Keratinocyte (primary cell): ENCODE data around the gene ERMARD. TPM values are rescaled to one million over a fixed set of nuclear protein-coding genes. Genes with fewer than 3 reads are reported as not detected.

Experiments
- DNase-seq: peaks from one replicate; pipeline ENCODE4 v3.0.0-alpha.2; 2011; ENCODE audit warnings: low read depth, missing footprints, low spot score
- FAIRE-seq: peaks from 2 replicates; lab custom pipeline; 2011; peaks lifted over from hg19 to GRCh38; lab: Jason Lieb, UNC
- H2AFZ ChIP-seq: 2 replicates; pipeline ENCODE4 v1.6.0; 2012; ENCODE audit warnings: low read length, control low read depth, inconsistent platforms; ENCODE audit not compliant: control insufficient read depth
- H3K27ac ChIP-seq: 2 replicates; pipeline ENCODE4 v1.5.1; 2011; ENCODE audit warnings: low read length; ENCODE audit not compliant: control insufficient read depth, insufficient read depth
- H3K27me3 ChIP-seq: 3 replicates; pipeline ENCODE4 v1.6.0; 2011; ENCODE audit warnings: low read length; ENCODE audit not compliant: control insufficient read depth, insufficient read depth; ENCODE audit errors: extremely low read depth
- H3K36me3 ChIP-seq, 2 experiments: 2 replicates in 1 of 2; 3 replicates in 1 of 2; pipeline ENCODE4 v1.5.1; 2011; ENCODE audit warnings: low read length in 2 of 2, mild to moderate bottlenecking in 1 of 2; ENCODE audit not compliant: control insufficient read depth in 2 of 2, insufficient read depth in 2 of 2; ENCODE audit errors: extremely low read depth in 1 of 2
- H3K4me1 ChIP-seq: 3 replicates; pipeline ENCODE4 v1.5.1; 2011; ENCODE audit warnings: low read length; ENCODE audit not compliant: control insufficient read depth, insufficient read depth; ENCODE audit errors: extremely low read depth
- H3K4me2 ChIP-seq: 3 replicates; pipeline ENCODE4 v1.6.0; 2011; ENCODE audit warnings: low read depth, low read length; ENCODE audit not compliant: control insufficient read depth, insufficient read depth; ENCODE audit errors: extremely low read depth
- H3K4me3 ChIP-seq, 3 experiments: fragments of 200-600 bp in 1 of 3; sonication (generic) in 1 of 3; 2 replicates in 2 of 3; 3 replicates in 1 of 3; pipeline ENCODE4 v1.5.1; 2011 to 2016; ENCODE audit warnings: low read length in 3 of 3, mild to moderate bottlenecking in 3 of 3, control low read depth in 2 of 3, inconsistent platforms in 1 of 3, low read depth in 1 of 3, mixed read lengths in 1 of 3, mixed run types in 1 of 3, moderate library complexity in 1 of 3; ENCODE audit not compliant: control insufficient read depth in 2 of 3, insufficient read depth in 2 of 3; ENCODE audit errors: extremely low read depth in 1 of 3
- H3K79me2 ChIP-seq: 2 replicates; pipeline ENCODE4 v1.6.0; 2012; ENCODE audit warnings: low read length; ENCODE audit not compliant: control insufficient read depth, insufficient read depth
- H3K9ac ChIP-seq: 3 replicates; pipeline ENCODE4 v1.6.0; 2011; ENCODE audit warnings: low read length; ENCODE audit not compliant: control insufficient read depth, insufficient read depth; ENCODE audit errors: extremely low read depth
- H3K9me1 ChIP-seq: 3 replicates; pipeline ENCODE4 v1.6.0; 2011; ENCODE audit warnings: low read length; ENCODE audit not compliant: control insufficient read depth, insufficient read depth; ENCODE audit errors: extremely low read depth
- H3K9me3 ChIP-seq: 2 replicates; pipeline ENCODE4 v1.5.1; 2012; ENCODE audit warnings: low read depth, low read length; ENCODE audit not compliant: control insufficient read depth
- H4K20me1 ChIP-seq: 3 replicates; pipeline ENCODE4 v1.6.0; 2011; ENCODE audit warnings: low read length; ENCODE audit not compliant: control insufficient read depth, insufficient read depth; ENCODE audit errors: extremely low read depth
- CTCF ChIP-seq, 3 experiments: IDR thresholded peaks in 1 of 3; conservative IDR thresholded peaks in 1 of 3; optimal IDR thresholded peaks in 1 of 3; 2 replicates in 2 of 3; 3 replicates in 1 of 3; pipeline versions ENCODE3 to v1.5.1; 2011; ENCODE audit warnings: low read length in 3 of 3, mild to moderate bottlenecking in 3 of 3, moderate library complexity in 2 of 3, control low read depth in 1 of 3, inconsistent platforms in 1 of 3; ENCODE audit not compliant: insufficient read depth in 2 of 3; ENCODE audit errors: extremely low read depth in 1 of 3
- EZH2 ChIP-seq: IDR thresholded peaks from one replicate; pipeline ENCODE4 v1.6.1; 2012; ENCODE audit warnings: inconsistent platforms, mild to moderate bottlenecking, low read length, moderate library complexity
- dilution Hi-C: fragments of 300-500 bp; cut with MboI; formaldehyde crosslinking; loops from one replicate; pipeline ENCODE4 v1.7.0; 2020; ENCODE audit warnings: low sequenced_read_pairs; ENCODE audit not compliant: extremely low pct_ligation_motif_present
- polyA plus RNA-seq, 5 experiments: library from polyadenylated mRNA; depleted of rRNA in 3 of 5; stranded (reverse) in 3 of 5; stranded (forward) in 1 of 5; unstranded in 1 of 5; fragments of >200 nt; gene quantifications; 1 replicate in 1 of 5; 2 replicates in 3 of 5; 3 replicates in 1 of 5; pipeline versions ENCODE4 v1.2.1 to v1.2.3, GENCODE V29; 2011 to 2012; ENCODE audit warnings: missing spikeins in 2 of 5, low read depth in 1 of 5, low replicate concordance in 1 of 5

Gene ERMARD
- polyA plus RNA-seq, 1 donor (not counting 4 experiments of a cell fraction or from before 2014, with no cell fraction given), result 37.9 TPM

GRCh38 chr6:169714178-169714577 lies 37.2 kb upstream of the ERMARD start:
- Histone ChIP-seq H3K4me3 (no peak overlapping the region), H3K36me3 (peaks cover 4 to 12% of the 10 kb centered on the region in 2 experiments), H3K4me1 (peaks cover under 1% of the 10 kb centered on the region), H3K27me3 (no peaks in the 10 kb centered on the region), H3K4me2 (no peak overlapping the region), H3K9me3 (no peaks in the 10 kb centered on the region), H2AFZ (no peak overlapping the region), H3K79me2 (peaks cover 4% of the 10 kb centered on the region), H3K9me1 (no peaks in the 10 kb centered on the region), H3K27ac (no peak overlapping the region), H3K9ac (no peak overlapping the region), H4K20me1 (no peaks in the 10 kb centered on the region)
- no peak for TF ChIP-seq CTCF (optimal IDR thresholded peaks at IDR 0.05 in 1 of 3, IDR thresholded peaks at IDR 0.05 in 1 of 3, conservative IDR thresholded peaks at IDR 0.05 in 1 of 3; ENCODE audit: extremely low read depth in 1 of 3, insufficient read depth in 2 of 3, low read length in 3 of 3)
- no peak for TF ChIP-seq EZH2
- FAIRE-seq (no peak), DNase-seq (no peak)
- dilution Hi-C loops, result no loop called here

DNA sequence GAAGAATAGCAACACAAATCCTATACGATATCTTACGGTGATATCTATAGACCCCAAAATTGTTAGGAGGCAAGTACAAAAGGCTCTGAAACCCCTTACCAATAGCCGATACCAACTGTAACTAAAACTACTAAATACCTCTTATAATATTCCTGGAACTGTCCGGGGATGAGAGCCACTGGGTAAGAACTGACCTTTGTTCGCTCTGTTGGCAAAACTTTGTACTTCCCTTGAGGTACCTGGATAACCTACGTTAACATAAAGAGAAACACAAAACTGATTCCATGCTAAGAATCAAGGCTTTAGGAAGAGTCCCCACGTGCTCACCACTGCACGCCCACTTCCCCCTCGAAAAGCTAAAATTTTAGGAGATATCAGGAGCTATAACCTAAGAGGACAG lies 36.8 kb upstream of the ERMARD start:
- dilution Hi-C loops, result no loop called here
- Histone ChIP-seq H3K4me2 (no peak overlapping the region), H3K27me3 (no peaks in the 10 kb centered on the region), H3K9me1 (no peaks in the 10 kb centered on the region), H3K27ac (no peak overlapping the region), H2AFZ (no peak overlapping the region), H3K4me3 (no peak overlapping the region), H3K9ac (no peak overlapping the region), H3K9me3 (no peaks in the 10 kb centered on the region), H4K20me1 (no peaks in the 10 kb centered on the region), H3K4me1 (no peaks in the 10 kb centered on the region), H3K79me2 (peaks cover 7% of the 10 kb centered on the region), H3K36me3 (peaks cover 4 to 12% of the 10 kb centered on the region in 2 experiments)
- FAIRE-seq (no peak), DNase-seq (no peak)
- TF ChIP-seq CTCF (optimal IDR thresholded peaks at IDR 0.05 in 1 of 3, IDR thresholded peaks at IDR 0.05 in 1 of 3, conservative IDR thresholded peaks at IDR 0.05 in 1 of 3; ENCODE audit: extremely low read depth in 1 of 3, insufficient read depth in 2 of 3, low read length in 3 of 3), result no peak
- no peak for TF ChIP-seq EZH2
